ENCODE measurements around the gene RASL10B.
"Not testable (repeated sequence)": the region's sequence is repeated elsewhere in the genome, so short reads cannot be mapped to it uniquely, and the experiment has no call there.

The RASL10B gene

GRCh38 chr17:35703308-35703707 is 28.1 kb upstream of the RASL10B start:
- not testable (repeated sequence) for H3K27ac ChIP-seq (ENCODE audit: low read depth in 2 of 2, low read length in 2 of 2); H3K9me3 ChIP-seq (ENCODE audit: control insufficient read depth in 2 of 2, low read length in 2 of 2); H3K36me3 ChIP-seq (ENCODE audit: control insufficient read depth in 2 of 2, insufficient read depth in 2 of 2, low read length in 2 of 2); H3K27me3 ChIP-seq (ENCODE audit: control insufficient read depth in 2 of 2, insufficient read depth in 2 of 2, low read length in 2 of 2); H3K4me3 ChIP-seq (ENCODE audit: low read length in 2 of 2); H3K4me1 ChIP-seq (ENCODE audit: control insufficient read depth in 2 of 2, insufficient read depth in 2 of 2, low read length in 2 of 2); H3K9ac ChIP-seq (ENCODE audit: low read depth in 1 of 2, low read length in 2 of 2)

GRCh38 chr17:35705230-35705629 is 26.2 kb upstream of the RASL10B start:
- H3K27ac ChIP-seq (ENCODE audit: low read depth in 2 of 2, low read length in 2 of 2) = no peak overlapping the region
- no peaks in the 10 kb centered on the region for H3K4me1 ChIP-seq (ENCODE audit: control insufficient read depth in 2 of 2, insufficient read depth in 2 of 2, low read length in 2 of 2)
- no peak overlapping the region for H3K4me3 ChIP-seq (ENCODE audit: low read length in 2 of 2)
- no peaks in the 10 kb centered on the region for H3K9me3 ChIP-seq (ENCODE audit: control insufficient read depth in 2 of 2, low read length in 2 of 2)
- H3K36me3 ChIP-seq (ENCODE audit: control insufficient read depth in 2 of 2, insufficient read depth in 2 of 2, low read length in 2 of 2) = peaks cover 10 to 12% of the 10 kb centered on the region in 2 donors
- H3K27me3 ChIP-seq (ENCODE audit: control insufficient read depth in 2 of 2, insufficient read depth in 2 of 2, low read length in 2 of 2) = no peaks in the 10 kb centered on the region
- H3K9ac ChIP-seq (ENCODE audit: low read depth in 1 of 2, low read length in 2 of 2) = no peak overlapping the region

- H3K4me1 ChIP-seq (ENCODE audit: control insufficient read depth in 2 of 2, insufficient read depth in 2 of 2, low read length in 2 of 2) = no peaks in the 10 kb centered on the region
- H3K4me3 ChIP-seq (ENCODE audit: low read length in 2 of 2) = no peak overlapping the region
- H3K27me3 ChIP-seq (ENCODE audit: control insufficient read depth in 2 of 2, insufficient read depth in 2 of 2, low read length in 2 of 2) = no peaks in the 10 kb centered on the region
- no peak overlapping the region for H3K27ac ChIP-seq (ENCODE audit: low read depth in 2 of 2, low read length in 2 of 2)
- no peaks in the 10 kb centered on the region for H3K9me3 ChIP-seq (ENCODE audit: control insufficient read depth in 2 of 2, low read length in 2 of 2)
- peaks cover 14 to 17% of the 10 kb centered on the region in 2 donors for H3K36me3 ChIP-seq (ENCODE audit: control insufficient read depth in 2 of 2, insufficient read depth in 2 of 2, low read length in 2 of 2)
- no peak overlapping the region for H3K9ac ChIP-seq (ENCODE audit: low read depth in 1 of 2, low read length in 2 of 2)
Measured at GRCh38 chr17:35705705-35706104, 25.7 kb upstream of the RASL10B start.

GRCh38 chr17:35708149-35708548 is 23.3 kb upstream of the RASL10B start:
- no peak overlapping the region for H3K4me3 ChIP-seq (ENCODE audit: low read length in 2 of 2)
- H3K9ac ChIP-seq (ENCODE audit: low read depth in 1 of 2, low read length in 2 of 2) = no peak overlapping the region
- H3K9me3 ChIP-seq (ENCODE audit: control insufficient read depth in 2 of 2, low read length in 2 of 2) = no peaks in the 10 kb centered on the region
- no peaks in the 10 kb centered on the region for H3K27me3 ChIP-seq (ENCODE audit: control insufficient read depth in 2 of 2, insufficient read depth in 2 of 2, low read length in 2 of 2)
- H3K4me1 ChIP-seq (ENCODE audit: control insufficient read depth in 2 of 2, insufficient read depth in 2 of 2, low read length in 2 of 2) = no peaks in the 10 kb centered on the region
- peaks cover 22 to 23% of the 10 kb centered on the region in 2 donors for H3K36me3 ChIP-seq (ENCODE audit: control insufficient read depth in 2 of 2, insufficient read depth in 2 of 2, low read length in 2 of 2)
- no peak overlapping the region for H3K27ac ChIP-seq (ENCODE audit: low read depth in 2 of 2, low read length in 2 of 2)

GRCh38 chr17:35708951-35709350 is 22.5 kb upstream of the RASL10B start:
- Histone ChIP-seq H3K27ac (ENCODE audit: low read depth in 2 of 2, low read length in 2 of 2) (no peak overlapping the region), H3K27me3 (ENCODE audit: control insufficient read depth in 2 of 2, insufficient read depth in 2 of 2, low read length in 2 of 2) (no peaks in the 10 kb centered on the region), H3K9ac (ENCODE audit: low read depth in 1 of 2, low read length in 2 of 2) (no peak overlapping the region), H3K4me1 (ENCODE audit: control insufficient read depth in 2 of 2, insufficient read depth in 2 of 2, low read length in 2 of 2) (no peaks in the 10 kb centered on the region), H3K4me3 (ENCODE audit: low read length in 2 of 2) (no peak overlapping the region), H3K9me3 (ENCODE audit: control insufficient read depth in 2 of 2, low read length in 2 of 2) (no peaks in the 10 kb centered on the region), H3K36me3 (ENCODE audit: control insufficient read depth in 2 of 2, insufficient read depth in 2 of 2, low read length in 2 of 2) (peaks cover 30 to 31% of the 10 kb centered on the region in 2 donors)

- Histone ChIP-seq H3K4me1 (ENCODE audit: control insufficient read depth in 2 of 2, insufficient read depth in 2 of 2, low read length in 2 of 2) (no peaks in the 10 kb centered on the region), H3K9me3 (ENCODE audit: control insufficient read depth in 2 of 2, low read length in 2 of 2) (no peaks in the 10 kb centered on the region), H3K9ac (ENCODE audit: low read depth in 1 of 2, low read length in 2 of 2) (no peak overlapping the region), H3K36me3 (ENCODE audit: control insufficient read depth in 2 of 2, insufficient read depth in 2 of 2, low read length in 2 of 2) (peaks cover 37% of the 10 kb centered on the region in 2 donors), H3K27ac (ENCODE audit: low read depth in 2 of 2, low read length in 2 of 2) (no peak overlapping the region), H3K4me3 (ENCODE audit: low read length in 2 of 2) (no peak overlapping the region), H3K27me3 (ENCODE audit: control insufficient read depth in 2 of 2, insufficient read depth in 2 of 2, low read length in 2 of 2) (no peaks in the 10 kb centered on the region)
Measured at GRCh38 chr17:35709874-35710273, 21.6 kb upstream of the RASL10B start.

- H3K4me1 ChIP-seq (ENCODE audit: control insufficient read depth in 2 of 2, insufficient read depth in 2 of 2, low read length in 2 of 2) = no peaks in the 10 kb centered on the region
- no peak overlapping the region for H3K4me3 ChIP-seq (ENCODE audit: low read length in 2 of 2)
- H3K9me3 ChIP-seq (ENCODE audit: control insufficient read depth in 2 of 2, low read length in 2 of 2) = no peaks in the 10 kb centered on the region
- peaks cover 43 to 47% of the 10 kb centered on the region in 2 donors for H3K36me3 ChIP-seq (ENCODE audit: control insufficient read depth in 2 of 2, insufficient read depth in 2 of 2, low read length in 2 of 2)
- no peak overlapping the region for H3K27ac ChIP-seq (ENCODE audit: low read depth in 2 of 2, low read length in 2 of 2)
- H3K27me3 ChIP-seq (ENCODE audit: control insufficient read depth in 2 of 2, insufficient read depth in 2 of 2, low read length in 2 of 2) = no peaks in the 10 kb centered on the region
- H3K9ac ChIP-seq (ENCODE audit: low read depth in 1 of 2, low read length in 2 of 2) = no peak overlapping the region
Measured at GRCh38 chr17:35710950-35711349, 20.5 kb upstream of the RASL10B start.

GRCh38 chr17:35713069-35713728 is 18.2 kb upstream of the RASL10B start:
- no peaks in the 10 kb centered on the region for H3K27me3 ChIP-seq (ENCODE audit: control insufficient read depth in 2 of 2, insufficient read depth in 2 of 2, low read length in 2 of 2)
- H3K9me3 ChIP-seq (ENCODE audit: control insufficient read depth in 2 of 2, low read length in 2 of 2) = no peaks in the 10 kb centered on the region
- H3K4me3 ChIP-seq (ENCODE audit: low read length in 2 of 2) = no peak overlapping the region
- no peak overlapping the region for H3K9ac ChIP-seq (ENCODE audit: low read depth in 1 of 2, low read length in 2 of 2)
- H3K4me1 ChIP-seq (ENCODE audit: control insufficient read depth in 2 of 2, insufficient read depth in 2 of 2, low read length in 2 of 2) = no peaks in the 10 kb centered on the region
- H3K27ac ChIP-seq (ENCODE audit: low read depth in 2 of 2, low read length in 2 of 2) = no peak overlapping the region
- peaks cover 62 to 63% of the 10 kb centered on the region in 2 donors for H3K36me3 ChIP-seq (ENCODE audit: control insufficient read depth in 2 of 2, insufficient read depth in 2 of 2, low read length in 2 of 2)

GRCh38 chr17:35714988-35715387 is 16.5 kb upstream of the RASL10B start:
- H3K9me3 ChIP-seq (ENCODE audit: control insufficient read depth in 2 of 2, low read length in 2 of 2) = no peaks in the 10 kb centered on the region
- no peaks in the 10 kb centered on the region for H3K4me1 ChIP-seq (ENCODE audit: control insufficient read depth in 2 of 2, insufficient read depth in 2 of 2, low read length in 2 of 2)
- no peak overlapping the region for H3K4me3 ChIP-seq (ENCODE audit: low read length in 2 of 2)
- H3K27me3 ChIP-seq (ENCODE audit: control insufficient read depth in 2 of 2, insufficient read depth in 2 of 2, low read length in 2 of 2) = no peaks in the 10 kb centered on the region
- H3K27ac ChIP-seq (ENCODE audit: low read depth in 2 of 2, low read length in 2 of 2) = no peak overlapping the region
- peaks cover 60 to 68% of the 10 kb centered on the region in 2 donors for H3K36me3 ChIP-seq (ENCODE audit: control insufficient read depth in 2 of 2, insufficient read depth in 2 of 2, low read length in 2 of 2)
- H3K9ac ChIP-seq (ENCODE audit: low read depth in 1 of 2, low read length in 2 of 2) = no peak overlapping the region

- H3K9ac ChIP-seq (ENCODE audit: low read depth in 1 of 2, low read length in 2 of 2) = no peak overlapping the region
- no peak overlapping the region for H3K4me3 ChIP-seq (ENCODE audit: low read length in 2 of 2)
- H3K36me3 ChIP-seq (ENCODE audit: control insufficient read depth in 2 of 2, insufficient read depth in 2 of 2, low read length in 2 of 2) = peaks cover 56 to 65% of the 10 kb centered on the region in 2 donors
- H3K9me3 ChIP-seq (ENCODE audit: control insufficient read depth in 2 of 2, low read length in 2 of 2) = no peaks in the 10 kb centered on the region
- H3K27ac ChIP-seq (ENCODE audit: low read depth in 2 of 2, low read length in 2 of 2) = no peak overlapping the region
- no peaks in the 10 kb centered on the region for H3K4me1 ChIP-seq (ENCODE audit: control insufficient read depth in 2 of 2, insufficient read depth in 2 of 2, low read length in 2 of 2)
- no peaks in the 10 kb centered on the region for H3K27me3 ChIP-seq (ENCODE audit: control insufficient read depth in 2 of 2, insufficient read depth in 2 of 2, low read length in 2 of 2)
Measured at GRCh38 chr17:35715416-35715815, 16.0 kb upstream of the RASL10B start.

Data from mucosa of rectum (tissue), 2 donors.